ENCODE measurements around the gene EIF4EBP3.

The EIF4EBP3 gene

DNA sequence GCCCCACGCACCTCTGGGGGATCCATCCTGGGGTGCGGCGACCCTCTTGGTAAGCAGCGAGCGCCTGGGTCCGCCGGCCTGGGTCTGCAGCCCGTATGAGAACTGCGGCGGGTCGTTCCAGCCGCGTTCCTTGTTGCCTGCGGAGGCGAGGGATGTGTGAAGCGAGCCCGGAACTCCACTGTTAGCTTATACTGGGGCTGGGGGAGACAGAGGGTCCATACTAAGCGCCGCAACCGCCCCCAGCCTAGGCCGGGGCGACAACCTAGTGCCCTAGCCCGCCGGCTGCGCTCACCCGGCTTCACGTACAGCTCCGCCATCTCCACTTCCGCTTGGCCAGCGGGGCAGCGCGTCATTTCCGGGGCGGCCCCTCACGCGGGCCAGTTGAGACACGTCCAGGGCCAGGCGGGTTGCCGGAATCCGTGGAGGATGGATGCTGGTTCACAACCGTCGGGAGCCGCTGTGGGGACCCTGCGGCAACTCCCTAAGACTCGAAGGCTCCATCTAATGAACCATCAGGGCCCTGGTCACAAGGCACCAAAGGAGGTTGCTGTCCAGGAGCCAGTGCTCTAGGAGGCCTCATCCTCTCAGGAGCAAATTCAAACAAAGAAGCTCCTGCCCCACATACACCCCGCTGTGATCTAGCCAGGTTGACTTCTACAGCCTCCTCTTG is 9.8 kb downstream of the EIF4EBP3 start, which contains the start of gene SRA1:
TSS of gene SRA1 (minus strand) at position 338 of the 670 bp plus-strand sequence. CDS start at position 317, 21 bp downstream.
- DNase-seq = peak; percentile 95

DNA sequence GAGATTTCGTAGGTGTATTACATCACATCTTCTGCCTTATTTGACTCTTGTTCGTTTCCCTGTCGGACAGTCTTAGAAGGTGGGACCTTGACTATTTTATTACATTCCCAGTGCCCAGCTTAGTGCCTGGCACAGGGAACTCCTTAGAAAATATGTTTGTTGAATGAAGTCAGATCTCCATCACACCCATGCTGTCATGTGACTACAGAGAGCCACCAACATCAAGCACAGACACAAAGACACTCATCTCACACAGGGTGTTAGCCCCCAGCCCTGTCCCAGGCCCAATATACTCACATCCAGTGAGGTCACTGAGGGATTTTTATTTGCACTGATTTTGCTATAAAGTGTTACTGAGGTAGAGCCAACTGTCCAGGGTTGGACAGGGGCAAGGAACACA is 10.5 kb downstream of the EIF4EBP3 start:
- DNase-seq = no peak

- no peak for DNase-seq
Observed at GRCh38 chr5:140558542-140558941, 11.1 kb downstream of the EIF4EBP3 start.

DNA sequence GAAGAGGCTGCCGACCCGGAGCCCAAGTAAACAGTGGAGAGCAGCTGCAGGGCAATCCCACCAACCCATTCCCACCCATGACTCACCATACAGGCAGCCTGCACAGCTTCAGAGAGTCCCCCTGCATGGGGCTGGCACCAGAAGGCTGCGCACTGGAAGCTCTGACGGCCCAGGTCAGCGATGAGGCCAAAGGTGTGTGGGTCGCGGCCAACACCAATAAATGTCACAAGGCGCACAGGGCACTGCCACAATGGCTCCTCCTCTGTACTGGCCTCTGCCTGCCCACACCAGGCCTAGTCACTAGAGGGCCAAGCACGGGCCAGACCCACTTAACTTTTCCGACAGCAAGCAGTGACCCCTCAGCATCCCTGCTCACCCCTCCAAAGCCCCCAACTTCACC is 12.8 kb downstream of the EIF4EBP3 start:
- no peak for DNase-seq

DNA sequence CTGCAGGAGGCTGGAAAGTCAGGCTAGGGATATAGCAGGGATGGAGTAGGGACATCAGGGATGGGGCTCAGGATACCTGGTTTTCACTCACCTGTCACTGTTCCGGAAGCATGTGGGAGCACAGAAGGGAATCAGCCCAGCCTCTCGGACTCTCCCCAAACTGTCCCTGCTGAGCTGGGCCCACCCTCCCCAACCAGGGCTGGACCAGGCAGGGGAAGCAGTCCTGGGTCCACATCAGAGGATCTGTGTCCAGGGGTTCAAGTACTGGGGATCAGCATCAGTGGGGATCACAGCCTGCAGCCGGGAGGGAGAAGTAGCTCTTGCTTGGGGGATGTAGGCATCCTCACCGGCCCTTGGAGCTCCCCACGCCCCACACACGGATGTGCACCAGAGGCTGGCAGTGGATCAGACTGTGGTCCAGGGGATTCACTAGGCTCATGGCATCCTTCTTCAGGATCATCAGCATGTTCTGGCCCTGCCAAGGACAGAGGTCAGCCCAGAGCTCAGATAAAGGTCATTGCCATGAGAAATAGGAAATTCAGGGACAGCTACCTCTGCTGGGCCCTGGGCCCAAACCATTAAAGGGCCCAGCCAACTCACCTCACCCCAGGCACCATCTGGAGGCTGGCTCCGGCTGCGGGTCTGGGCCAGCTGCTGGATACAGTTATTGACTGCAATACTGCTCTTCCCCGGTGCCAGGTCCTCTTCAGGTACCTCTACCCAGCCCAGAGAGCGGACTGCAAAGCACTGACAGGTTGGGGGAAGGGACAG is 14.5 kb downstream of the EIF4EBP3 start:
- no peak for DNase-seq

GRCh38 chr5:140563596-140563995 is 16.1 kb downstream of the EIF4EBP3 start:
- no peak for DNase-seq

DNA sequence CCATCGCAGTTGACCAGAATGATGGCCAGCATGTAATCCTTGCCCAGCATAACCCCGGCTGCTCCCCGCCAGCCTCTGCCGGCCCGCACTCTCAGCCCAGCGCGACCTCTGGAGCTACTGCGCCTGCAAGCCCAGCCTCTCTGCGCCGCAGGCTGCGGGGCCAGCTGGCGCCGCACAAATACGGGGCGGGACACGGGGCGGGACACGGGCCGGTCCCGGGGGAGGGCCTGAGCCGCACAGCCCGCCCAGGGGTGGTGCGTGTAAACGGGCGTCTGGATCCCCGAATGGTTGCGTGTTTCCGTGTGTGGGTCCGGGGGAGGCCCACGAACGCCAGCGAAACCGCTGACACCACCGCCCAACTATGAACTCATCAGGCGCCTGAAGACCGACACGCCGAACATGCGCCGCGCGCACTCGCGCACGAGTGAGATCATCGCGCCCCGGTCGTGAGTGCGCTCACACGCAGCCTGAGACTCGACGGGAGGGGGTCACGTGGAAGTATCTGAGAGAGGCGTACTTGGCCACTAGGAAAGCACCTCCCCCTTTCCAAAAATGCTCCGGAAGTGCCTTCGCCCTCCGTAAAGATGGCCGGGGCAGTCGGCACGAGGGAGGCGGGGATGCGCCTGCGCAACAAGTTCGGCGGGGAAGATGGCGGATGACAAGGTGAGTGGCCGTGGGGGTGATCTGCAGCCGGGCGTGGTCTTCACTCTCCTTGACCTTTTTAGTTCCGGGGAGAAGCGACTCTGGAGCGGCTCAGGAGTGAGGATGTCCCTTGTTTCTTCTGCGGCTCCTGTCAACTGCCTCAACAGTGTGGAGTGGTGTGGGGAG is 16.9 kb downstream of the EIF4EBP3 start, which contains the start of the genes APBB3 and SLC35A4:
TSS of gene APBB3 (minus strand) at position 403 of the 828 bp plus-strand sequence. CDS start at position 50, 353 bp downstream.
TSS of gene SLC35A4 (plus strand) at position 633 of the 828 bp plus-strand sequence. CDS start 2,342 bp downstream, outside the sequence.
- DNase-seq = peak; percentile 99

- DNase-seq = no peak
Observed at GRCh38 chr5:140565024-140565779, 17.7 kb downstream of the EIF4EBP3 start.

GRCh38 chr5:140565780-140566095 is 18.3 kb downstream of the EIF4EBP3 start:
- DNase-seq = no peak

GRCh38 chr5:140566665-140567064 is 19.2 kb downstream of the EIF4EBP3 start:
- no peak for DNase-seq

DNA sequence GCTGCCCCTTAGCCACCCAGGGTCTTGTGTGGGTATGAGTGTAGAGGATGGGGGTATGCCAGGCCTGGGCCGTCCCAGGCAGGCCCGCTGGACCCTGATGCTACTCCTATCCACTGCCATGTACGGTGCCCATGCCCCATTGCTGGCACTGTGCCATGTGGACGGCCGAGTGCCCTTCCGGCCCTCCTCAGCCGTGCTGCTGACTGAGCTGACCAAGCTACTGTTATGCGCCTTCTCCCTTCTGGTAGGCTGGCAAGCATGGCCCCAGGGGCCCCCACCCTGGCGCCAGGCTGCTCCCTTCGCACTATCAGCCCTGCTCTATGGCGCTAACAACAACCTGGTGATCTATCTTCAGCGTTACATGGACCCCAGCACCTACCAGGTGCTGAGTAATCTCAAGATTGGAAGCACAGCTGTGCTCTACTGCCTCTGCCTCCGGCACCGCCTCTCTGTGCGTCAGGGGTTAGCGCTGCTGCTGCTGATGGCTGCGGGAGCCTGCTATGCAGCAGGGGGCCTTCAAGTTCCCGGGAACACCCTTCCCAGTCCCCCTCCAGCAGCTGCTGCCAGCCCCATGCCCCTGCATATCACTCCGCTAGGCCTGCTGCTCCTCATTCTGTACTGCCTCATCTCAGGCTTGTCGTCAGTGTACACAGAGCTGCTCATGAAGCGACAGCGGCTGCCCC is 19.8 kb downstream of the EIF4EBP3 start:
- no peak for DNase-seq

GRCh38 chr5:140567871-140568270 is 20.4 kb downstream of the EIF4EBP3 start:
- no peak for DNase-seq

DNA sequence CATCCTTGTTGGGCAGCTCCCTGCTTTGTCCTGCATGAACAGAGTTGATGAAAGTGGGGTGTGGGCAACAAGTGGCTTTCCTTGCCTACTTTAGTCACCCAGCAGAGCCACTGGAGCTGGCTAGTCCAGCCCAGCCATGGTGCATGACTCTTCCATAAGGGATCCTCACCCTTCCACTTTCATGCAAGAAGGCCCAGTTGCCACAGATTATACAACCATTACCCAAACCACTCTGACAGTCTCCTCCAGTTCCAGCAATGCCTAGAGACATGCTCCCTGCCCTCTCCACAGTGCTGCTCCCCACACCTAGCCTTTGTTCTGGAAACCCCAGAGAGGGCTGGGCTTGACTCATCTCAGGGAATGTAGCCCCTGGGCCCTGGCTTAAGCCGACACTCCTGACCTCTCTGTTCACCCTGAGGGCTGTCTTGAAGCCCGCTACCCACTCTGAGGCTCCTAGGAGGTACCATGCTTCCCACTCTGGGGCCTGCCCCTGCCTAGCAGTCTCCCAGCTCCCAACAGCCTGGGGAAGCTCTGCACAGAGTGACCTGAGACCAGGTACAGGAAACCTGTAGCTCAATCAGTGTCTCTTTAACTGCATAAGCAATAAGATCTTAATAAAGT is 21.1 kb downstream of the EIF4EBP3 start:
- DNase-seq = no peak

GRCh38 chr5:140569197-140569596 is 21.7 kb downstream of the EIF4EBP3 start:
- DNase-seq = peak; percentile 36

DNA sequence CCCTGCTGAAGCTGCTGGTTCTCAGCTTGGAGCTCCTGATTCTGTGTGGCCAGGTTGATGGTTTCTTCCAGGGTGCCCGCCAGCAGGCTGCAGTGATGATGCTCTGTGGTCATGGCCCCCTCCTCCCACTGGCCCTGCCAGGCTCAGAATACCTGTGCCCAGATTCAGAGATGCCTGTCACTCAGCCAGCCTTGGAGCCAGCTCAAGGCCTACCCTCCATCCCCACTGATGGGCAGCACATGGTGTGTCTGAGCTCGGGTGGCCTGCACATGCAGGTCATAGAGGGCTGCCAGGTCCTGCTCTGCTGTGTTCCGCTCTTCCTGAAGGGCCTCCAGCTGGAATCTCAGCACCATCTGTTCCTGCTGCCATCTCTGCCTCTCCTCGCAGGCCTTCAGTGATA is 22.6 kb downstream of the EIF4EBP3 start:
- DNase-seq = no peak

- DNase-seq = no peak
Observed at GRCh38 chr5:140570488-140570887, 23.0 kb downstream of the EIF4EBP3 start.

DNA sequence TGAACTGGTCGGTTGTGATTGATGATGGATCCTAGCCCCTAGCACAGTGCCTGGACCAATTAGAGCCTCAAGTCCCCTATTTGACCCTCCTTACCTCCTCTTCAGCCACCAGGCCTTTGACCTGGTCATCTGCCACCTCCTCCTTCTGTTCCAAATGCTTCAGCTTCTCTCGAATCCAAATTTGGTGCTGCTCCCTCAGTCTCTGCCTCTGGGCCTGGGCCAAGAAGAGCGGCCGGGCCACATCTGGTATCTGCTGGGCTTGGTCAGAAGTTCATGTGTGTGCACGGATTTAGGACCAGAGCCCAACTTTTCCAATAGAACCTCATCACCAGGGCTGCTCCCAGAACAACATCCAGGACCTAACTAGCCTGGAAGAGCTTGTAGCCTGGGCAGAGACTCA is 23.6 kb downstream of the EIF4EBP3 start:
- DNase-seq = no peak

DNA sequence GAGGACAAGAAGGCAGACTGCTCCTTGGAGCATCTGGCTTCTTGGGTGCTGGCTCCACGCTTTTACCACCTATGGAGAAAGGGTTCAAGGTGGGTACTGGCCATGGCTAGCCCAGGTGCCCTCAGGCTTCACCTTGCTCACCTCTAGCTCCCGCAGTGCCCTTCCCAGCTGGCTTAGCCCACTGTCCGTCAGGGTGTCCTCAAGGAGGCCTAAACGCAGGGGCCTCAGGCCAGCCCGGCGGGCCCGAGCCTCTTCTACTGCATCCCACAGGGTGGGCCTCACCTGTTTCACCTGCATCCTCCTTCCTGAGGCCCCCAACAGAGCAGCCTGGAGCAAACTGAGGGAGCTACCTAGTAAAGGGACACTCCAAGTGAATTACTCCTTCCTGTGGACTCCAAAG is 26.2 kb downstream of the EIF4EBP3 start:
- no peak for DNase-seq

GRCh38 chr5:140574165-140574564 is 26.7 kb downstream of the EIF4EBP3 start:
- DNase-seq = no peak

- peak; percentile 72 for DNase-seq
Observed at GRCh38 chr5:140575309-140575708, 27.8 kb downstream of the EIF4EBP3 start.

DNA sequence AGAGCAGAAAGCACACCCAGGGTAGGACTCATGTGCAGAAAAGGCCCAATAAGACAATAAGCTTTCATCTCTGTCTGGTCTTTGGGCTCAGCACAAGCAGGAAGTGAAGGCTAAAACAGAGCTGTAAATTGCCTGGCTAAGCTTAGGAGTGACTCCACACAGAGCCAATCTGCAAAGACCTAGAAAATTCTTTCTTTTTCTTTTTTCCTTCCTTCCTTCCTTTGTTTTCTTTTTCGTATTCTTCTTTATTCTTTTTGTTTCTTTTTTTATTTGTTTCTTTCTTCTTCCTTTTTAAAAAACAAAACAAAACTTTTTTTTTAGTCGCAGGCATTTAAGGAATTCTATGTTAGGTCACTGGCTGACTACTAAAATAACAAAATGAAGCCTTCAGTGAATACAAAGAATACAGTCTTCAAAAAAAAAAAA is 29.3 kb downstream of the EIF4EBP3 start:
- DNase-seq = no peak

Data from hematopoietic multipotent progenitor cell treated with erythropoietin and hydrocortisone succinate and interleukin-3 and kit ligand, for 4 days (in vitro differentiated cells).